ENCODE results near the gene CPEB4.

DNA sequence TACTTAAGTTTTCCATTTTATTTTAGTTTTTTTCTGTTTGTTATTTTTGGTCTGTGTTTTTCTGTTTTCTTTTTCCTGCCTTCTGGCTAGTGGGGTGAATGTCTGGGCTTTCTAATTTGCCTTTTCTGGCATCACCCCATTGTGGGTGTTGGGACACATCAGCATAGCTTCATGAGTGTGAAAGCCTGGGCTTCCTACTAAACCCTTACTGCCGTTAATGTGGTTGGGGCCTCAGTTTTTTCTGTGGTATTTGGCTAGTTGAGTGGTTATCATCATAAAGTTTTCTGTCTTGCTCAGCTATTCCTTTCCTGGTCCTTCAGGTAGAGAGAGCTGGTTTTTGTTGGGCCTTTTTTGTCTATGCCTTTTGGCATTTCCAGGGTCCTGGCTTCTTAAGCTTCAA, 122.2 kb downstream of the CPEB4 start:
- TF ChIP-seq, protein P1, sequence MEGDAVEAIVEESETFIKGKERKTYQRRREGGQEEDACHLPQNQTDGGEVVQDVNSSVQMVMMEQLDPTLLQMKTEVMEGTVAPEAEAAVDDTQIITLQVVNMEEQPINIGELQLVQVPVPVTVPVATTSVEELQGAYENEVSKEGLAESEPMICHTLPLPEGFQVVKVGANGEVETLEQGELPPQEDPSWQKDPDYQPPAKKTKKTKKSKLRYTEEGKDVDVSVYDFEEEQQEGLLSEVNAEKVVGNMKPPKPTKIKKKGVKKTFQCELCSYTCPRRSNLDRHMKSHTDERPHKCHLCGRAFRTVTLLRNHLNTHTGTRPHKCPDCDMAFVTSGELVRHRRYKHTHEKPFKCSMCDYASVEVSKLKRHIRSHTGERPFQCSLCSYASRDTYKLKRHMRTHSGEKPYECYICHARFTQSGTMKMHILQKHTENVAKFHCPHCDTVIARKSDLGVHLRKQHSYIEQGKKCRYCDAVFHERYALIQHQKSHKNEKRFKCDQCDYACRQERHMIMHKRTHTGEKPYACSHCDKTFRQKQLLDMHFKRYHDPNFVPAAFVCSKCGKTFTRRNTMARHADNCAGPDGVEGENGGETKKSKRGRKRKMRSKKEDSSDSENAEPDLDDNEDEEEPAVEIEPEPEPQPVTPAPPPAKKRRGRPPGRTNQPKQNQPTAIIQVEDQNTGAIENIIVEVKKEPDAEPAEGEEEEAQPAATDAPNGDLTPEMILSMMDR (IDR thresholded peaks at IDR 0.05; ENCODE audit: low read depth, low read length): no peak
- no peak for TF ChIP-seq EZH2phosphoT487 (IDR thresholded peaks at IDR 0.05; ENCODE audit: low read depth)

Data from OCI-LY3 (cell line).